ENCODE data around the gene ATP13A3. TPM values are rescaled to one million over a fixed set of nuclear protein-coding genes. Genes with fewer than 3 reads are reported as not detected.

Gene ATP13A3
- total and polyA plus RNA-seq, 4 donors = 33.6 to 257 (median 56.4) TPM

DNA sequence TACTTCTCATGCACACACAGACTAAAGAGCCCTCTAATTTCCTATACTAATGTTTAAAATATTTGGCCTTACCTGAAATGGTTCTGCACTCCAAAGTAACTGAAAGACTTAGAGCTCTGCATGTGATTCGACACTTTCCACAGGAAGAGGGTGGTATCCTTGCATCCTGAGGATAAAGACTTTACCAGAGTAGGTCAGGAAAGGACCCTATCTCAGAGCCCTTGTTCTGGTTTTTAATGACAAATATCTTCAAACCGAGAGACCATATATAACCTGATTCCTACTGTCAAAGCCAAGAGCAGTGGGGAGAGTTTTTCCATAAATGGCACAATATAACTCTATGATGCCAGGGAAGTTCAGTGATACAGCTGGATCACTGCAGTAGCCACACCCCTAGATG lies 87.6 kb downstream of the ATP13A3 start, which contains the start of gene GP5:
Gene GP5 (minus strand): TSS at position 101 of the 400 bp plus-strand sequence. CDS start 984 bp downstream, outside the sequence.
- H3K4me3 ChIP-seq (ENCODE audit: low read depth in 1 of 3, low read length in 3 of 3) = peak within 1 kb of the TSS in 1 of 3 donors; percentile 2
- H3K36me3 ChIP-seq (ENCODE audit: control insufficient read depth in 4 of 4, insufficient read depth in 3 of 4, low read depth in 1 of 4, low read length in 3 of 4) = no peaks in the 10 kb centered on the region
- H3K9me3 ChIP-seq (ENCODE audit: control insufficient read depth in 4 of 4, low read length in 3 of 4) = no peaks in the 10 kb centered on the region
- peaks cover 3 to 34% (median 18%) of the 10 kb centered on the region in 4 donors for H3K4me1 ChIP-seq (ENCODE audit: control insufficient read depth in 4 of 4, insufficient read depth in 4 of 4, low read length in 3 of 4)
- no peak within 1 kb of the TSS for H3K9ac ChIP-seq (ENCODE audit: low read depth in 1 of 2, low read length in 2 of 2)
- no peaks in the 10 kb centered on the region for H3K27me3 ChIP-seq (ENCODE audit: control insufficient read depth in 4 of 4, insufficient read depth in 4 of 4, low read length in 3 of 4)
- 72% methylated on average over 2 of the region's 2 CpGs for WGBS
- no peak for DNase-seq (ENCODE audit: low spot score)
- TF ChIP-seq FOXA1 (IDR thresholded peaks at IDR 0.05) = no peak
- TF ChIP-seq TAF1 (conservative IDR thresholded peaks at IDR 0.05) = no peak
- no peak for TF ChIP-seq GABPA (IDR thresholded peaks at IDR 0.05 in 1 of 2, conservative IDR thresholded peaks at IDR 0.05 in 1 of 2)
- no peak for TF ChIP-seq YY1 (IDR thresholded peaks at IDR 0.05)
- TF ChIP-seq NR2F2 (IDR thresholded peaks at IDR 0.05) = no peak
- TF ChIP-seq, protein P1, sequence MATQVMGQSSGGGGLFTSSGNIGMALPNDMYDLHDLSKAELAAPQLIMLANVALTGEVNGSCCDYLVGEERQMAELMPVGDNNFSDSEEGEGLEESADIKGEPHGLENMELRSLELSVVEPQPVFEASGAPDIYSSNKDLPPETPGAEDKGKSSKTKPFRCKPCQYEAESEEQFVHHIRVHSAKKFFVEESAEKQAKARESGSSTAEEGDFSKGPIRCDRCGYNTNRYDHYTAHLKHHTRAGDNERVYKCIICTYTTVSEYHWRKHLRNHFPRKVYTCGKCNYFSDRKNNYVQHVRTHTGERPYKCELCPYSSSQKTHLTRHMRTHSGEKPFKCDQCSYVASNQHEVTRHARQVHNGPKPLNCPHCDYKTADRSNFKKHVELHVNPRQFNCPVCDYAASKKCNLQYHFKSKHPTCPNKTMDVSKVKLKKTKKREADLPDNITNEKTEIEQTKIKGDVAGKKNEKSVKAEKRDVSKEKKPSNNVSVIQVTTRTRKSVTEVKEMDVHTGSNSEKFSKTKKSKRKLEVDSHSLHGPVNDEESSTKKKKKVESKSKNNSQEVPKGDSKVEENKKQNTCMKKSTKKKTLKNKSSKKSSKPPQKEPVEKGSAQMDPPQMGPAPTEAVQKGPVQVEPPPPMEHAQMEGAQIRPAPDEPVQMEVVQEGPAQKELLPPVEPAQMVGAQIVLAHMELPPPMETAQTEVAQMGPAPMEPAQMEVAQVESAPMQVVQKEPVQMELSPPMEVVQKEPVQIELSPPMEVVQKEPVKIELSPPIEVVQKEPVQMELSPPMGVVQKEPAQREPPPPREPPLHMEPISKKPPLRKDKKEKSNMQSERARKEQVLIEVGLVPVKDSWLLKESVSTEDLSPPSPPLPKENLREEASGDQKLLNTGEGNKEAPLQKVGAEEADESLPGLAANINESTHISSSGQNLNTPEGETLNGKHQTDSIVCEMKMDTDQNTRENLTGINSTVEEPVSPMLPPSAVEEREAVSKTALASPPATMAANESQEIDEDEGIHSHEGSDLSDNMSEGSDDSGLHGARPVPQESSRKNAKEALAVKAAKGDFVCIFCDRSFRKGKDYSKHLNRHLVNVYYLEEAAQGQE (IDR thresholded peaks at IDR 0.05) = no peak
- TF ChIP-seq, protein P2, sequence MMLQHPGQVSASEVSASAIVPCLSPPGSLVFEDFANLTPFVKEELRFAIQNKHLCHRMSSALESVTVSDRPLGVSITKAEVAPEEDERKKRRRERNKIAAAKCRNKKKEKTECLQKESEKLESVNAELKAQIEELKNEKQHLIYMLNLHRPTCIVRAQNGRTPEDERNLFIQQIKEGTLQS (IDR thresholded peaks at IDR 0.05) = no peak
- no peak for TF ChIP-seq RAD21 (IDR thresholded peaks at IDR 0.05)
- no peak for TF ChIP-seq SP1 (IDR thresholded peaks at IDR 0.05)
- TF ChIP-seq EGR1 (IDR thresholded peaks at IDR 0.05; ENCODE audit: low read depth in 2 of 2) = no peak
- no peak for TF ChIP-seq HNF4G (IDR thresholded peaks at IDR 0.05)
- TF ChIP-seq, protein P3, sequence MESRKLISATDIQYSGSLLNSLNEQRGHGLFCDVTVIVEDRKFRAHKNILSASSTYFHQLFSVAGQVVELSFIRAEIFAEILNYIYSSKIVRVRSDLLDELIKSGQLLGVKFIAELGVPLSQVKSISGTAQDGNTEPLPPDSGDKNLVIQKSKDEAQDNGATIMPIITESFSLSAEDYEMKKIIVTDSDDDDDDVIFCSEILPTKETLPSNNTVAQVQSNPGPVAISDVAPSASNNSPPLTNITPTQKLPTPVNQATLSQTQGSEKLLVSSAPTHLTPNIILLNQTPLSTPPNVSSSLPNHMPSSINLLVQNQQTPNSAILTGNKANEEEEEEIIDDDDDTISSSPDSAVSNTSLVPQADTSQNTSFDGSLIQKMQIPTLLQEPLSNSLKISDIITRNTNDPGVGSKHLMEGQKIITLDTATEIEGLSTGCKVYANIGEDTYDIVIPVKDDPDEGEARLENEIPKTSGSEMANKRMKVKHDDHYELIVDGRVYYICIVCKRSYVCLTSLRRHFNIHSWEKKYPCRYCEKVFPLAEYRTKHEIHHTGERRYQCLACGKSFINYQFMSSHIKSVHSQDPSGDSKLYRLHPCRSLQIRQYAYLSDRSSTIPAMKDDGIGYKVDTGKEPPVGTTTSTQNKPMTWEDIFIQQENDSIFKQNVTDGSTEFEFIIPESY (IDR thresholded peaks at IDR 0.05) = no peak
- TF ChIP-seq FOXA2 (IDR thresholded peaks at IDR 0.05) = no peak
- TF ChIP-seq, protein P4, sequence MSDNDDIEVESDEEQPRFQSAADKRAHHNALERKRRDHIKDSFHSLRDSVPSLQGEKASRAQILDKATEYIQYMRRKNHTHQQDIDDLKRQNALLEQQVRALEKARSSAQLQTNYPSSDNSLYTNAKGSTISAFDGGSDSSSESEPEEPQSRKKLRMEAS (IDR thresholded peaks at IDR 0.05) = no peak
- TF ChIP-seq HNF4A (conservative IDR thresholded peaks at IDR 0.05) = no peak
- TF ChIP-seq, protein P5, sequence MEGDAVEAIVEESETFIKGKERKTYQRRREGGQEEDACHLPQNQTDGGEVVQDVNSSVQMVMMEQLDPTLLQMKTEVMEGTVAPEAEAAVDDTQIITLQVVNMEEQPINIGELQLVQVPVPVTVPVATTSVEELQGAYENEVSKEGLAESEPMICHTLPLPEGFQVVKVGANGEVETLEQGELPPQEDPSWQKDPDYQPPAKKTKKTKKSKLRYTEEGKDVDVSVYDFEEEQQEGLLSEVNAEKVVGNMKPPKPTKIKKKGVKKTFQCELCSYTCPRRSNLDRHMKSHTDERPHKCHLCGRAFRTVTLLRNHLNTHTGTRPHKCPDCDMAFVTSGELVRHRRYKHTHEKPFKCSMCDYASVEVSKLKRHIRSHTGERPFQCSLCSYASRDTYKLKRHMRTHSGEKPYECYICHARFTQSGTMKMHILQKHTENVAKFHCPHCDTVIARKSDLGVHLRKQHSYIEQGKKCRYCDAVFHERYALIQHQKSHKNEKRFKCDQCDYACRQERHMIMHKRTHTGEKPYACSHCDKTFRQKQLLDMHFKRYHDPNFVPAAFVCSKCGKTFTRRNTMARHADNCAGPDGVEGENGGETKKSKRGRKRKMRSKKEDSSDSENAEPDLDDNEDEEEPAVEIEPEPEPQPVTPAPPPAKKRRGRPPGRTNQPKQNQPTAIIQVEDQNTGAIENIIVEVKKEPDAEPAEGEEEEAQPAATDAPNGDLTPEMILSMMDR (IDR thresholded peaks at IDR 0.05; ENCODE audit: low read depth, low read length, missing input control) = no peak
- no peak for TF ChIP-seq JUND (IDR thresholded peaks at IDR 0.05)
- no peak for TF ChIP-seq RXRA (IDR thresholded peaks at IDR 0.05)
- H3K27ac ChIP-seq (ENCODE audit: low read depth in 1 of 2, low read length in 2 of 2) = no peak within 1 kb of the TSS
